ACHN (cell line): ENCODE results near the gene HORMAD1.

Source experiments
- DNase-seq: peaks from one replicate; pipeline ENCODE4 v3.0.0-alpha.2; 2015
- in situ Hi-C: cut with HindIII; loops from 2 replicates; pipeline ENCODE4 v1.10.0; 2017; ENCODE audit warnings: low sequenced_read_pairs, low pct_ligation_motif_present, low pct_unique_long_range_greater_than_20kb

The HORMAD1 gene

GRCh38 chr1:150649441-150650075, 71.1 kb downstream of the HORMAD1 start:
- DNase-seq = no peak
- in situ Hi-C loops = no loop called here
